GM19372 (cell line): ENCODE data around the gene FLAD1.
A peak's percentile ranks its signal among the peaks of the same experiment; 100 is the strongest.

Experiments used
- ATAC-seq: cut with Tn5 transposase; IDR thresholded peaks from one replicate; pipeline ENCODE4 v1.9.1; 2021; ENCODE audit warnings: mild to moderate bottlenecking, low read depth, moderate library complexity; ENCODE audit not compliant: unreplicated experiment

The FLAD1 gene

GRCh38 chr1:154982897-154983648, at the start of gene FLAD1:
TSS of gene FLAD1 (plus strand) at chr1:154983344. CDS start at chr1:154983695, 351 bp downstream.
- ATAC-seq, result peak; percentile 99

GRCh38 chr1:154934358-154934948, 48.7 kb upstream of the FLAD1 start:
- no peak for ATAC-seq

GRCh38 chr1:154935749-154936554, 47.2 kb upstream of the FLAD1 start:
- ATAC-seq, result no peak

- peak; percentile 60 for ATAC-seq
Measured at GRCh38 chr1:154936555-154937084, 46.5 kb upstream of the FLAD1 start, which contains the start of gene PMVK. TSS of gene PMVK (minus strand) at chr1:154936719. CDS start at chr1:154936685, 34 bp downstream.

- peak; percentile 46 for ATAC-seq
Measured at GRCh38 chr1:154937085-154937987, 45.8 kb upstream of the FLAD1 start.

DNA sequence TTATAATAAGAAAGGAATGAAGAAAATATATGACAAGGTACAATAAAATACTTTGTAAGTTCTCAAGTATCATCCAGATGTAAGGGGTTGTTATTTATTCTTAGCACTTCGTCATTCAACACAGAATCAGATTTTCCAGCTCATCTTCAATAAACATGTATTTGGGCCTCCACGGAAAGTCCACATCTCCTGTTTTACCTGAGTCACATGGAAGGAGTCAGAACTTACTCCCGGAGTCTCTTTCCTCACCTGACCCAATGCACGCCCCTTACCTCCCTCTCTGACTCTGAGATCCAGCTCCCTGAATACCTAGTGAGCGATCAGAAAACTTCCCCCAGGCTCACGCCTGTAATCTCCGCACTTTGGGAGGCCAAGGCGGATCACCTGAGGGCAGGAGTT, 45.2 kb upstream of the FLAD1 start:
- ATAC-seq, result no peak

DNA sequence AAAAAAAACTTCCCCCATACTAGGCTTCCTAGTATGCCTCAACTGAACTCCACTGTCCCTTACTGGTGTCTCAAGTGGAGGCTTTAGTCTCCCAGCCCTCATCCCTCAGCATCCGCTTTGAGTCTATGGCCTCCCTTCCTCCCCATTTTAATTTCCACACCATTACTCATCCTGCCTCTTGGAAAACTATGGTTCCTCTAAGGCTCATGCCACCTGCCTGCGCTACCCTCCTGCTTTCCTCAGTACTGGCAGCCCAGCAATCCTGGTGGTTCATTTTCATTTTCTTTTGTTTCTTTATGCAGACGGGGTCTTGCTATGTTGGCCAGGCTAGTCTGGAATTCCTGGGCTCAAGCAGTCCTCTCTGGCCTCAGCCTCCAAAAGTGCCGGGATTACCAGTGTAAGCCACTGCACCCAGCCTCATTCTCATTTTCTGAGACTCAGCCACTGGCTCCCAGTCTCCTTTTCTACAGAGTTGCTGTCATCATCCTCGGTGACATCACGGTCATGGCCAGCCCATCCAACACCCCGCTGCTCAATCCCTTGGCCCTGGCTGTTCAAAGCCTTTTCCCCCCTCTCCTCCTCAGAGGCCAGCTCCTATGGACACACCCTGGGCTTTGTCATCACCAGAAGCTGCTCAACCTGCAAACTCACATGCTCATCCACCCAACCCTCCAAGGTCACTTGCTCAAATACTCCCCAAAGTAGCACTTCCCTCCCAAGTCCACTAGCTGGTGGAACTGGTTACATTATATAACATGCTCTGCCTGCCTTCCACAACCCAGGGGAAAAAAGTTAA, 44.3 kb upstream of the FLAD1 start:
- no peak for ATAC-seq

DNA sequence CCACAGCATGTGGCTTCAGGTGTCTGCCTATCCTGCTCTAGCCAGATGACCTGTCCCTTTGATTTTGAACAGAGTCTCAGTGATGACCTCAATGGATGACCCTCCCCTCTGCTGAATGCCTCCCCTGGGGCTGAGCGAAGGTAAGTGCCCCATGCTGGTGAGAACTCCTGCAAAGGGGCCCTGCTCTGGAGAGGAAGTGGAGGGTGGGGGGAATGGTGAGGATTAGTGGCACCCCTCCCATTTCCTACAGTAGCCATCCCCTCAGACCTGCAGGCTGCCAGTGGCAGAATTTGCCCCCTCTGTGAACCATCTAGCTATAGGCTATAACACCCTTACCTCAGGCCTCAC, 43.0 kb upstream of the FLAD1 start:
- no peak for ATAC-seq

DNA sequence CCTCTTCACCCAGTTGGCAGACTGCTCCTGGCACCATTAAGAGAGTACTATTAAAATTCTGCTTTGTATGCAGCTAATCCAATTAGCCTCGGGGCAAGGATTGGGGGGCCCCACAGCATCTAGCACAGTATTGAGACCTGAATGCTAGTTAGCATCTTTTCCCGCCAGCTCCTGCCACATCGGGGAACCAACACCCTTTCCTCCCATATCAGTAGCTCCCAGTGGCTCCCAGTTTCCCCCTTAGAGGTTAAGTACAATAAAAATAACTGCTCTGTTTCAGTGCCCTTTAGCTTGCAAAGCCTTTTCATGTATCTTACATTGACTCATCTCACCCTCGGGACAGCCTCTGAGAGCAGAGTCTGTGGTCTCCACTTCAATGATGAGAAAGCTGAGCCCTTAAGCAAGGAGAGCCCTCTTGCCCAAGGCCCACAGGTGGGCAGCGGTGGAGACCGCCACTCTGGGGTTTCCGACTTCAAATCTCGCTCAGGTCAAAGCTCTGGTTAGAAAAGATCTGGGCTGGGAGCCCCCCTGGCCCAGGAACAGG, 42.4 kb upstream of the FLAD1 start:
- ATAC-seq, result no peak

DNA sequence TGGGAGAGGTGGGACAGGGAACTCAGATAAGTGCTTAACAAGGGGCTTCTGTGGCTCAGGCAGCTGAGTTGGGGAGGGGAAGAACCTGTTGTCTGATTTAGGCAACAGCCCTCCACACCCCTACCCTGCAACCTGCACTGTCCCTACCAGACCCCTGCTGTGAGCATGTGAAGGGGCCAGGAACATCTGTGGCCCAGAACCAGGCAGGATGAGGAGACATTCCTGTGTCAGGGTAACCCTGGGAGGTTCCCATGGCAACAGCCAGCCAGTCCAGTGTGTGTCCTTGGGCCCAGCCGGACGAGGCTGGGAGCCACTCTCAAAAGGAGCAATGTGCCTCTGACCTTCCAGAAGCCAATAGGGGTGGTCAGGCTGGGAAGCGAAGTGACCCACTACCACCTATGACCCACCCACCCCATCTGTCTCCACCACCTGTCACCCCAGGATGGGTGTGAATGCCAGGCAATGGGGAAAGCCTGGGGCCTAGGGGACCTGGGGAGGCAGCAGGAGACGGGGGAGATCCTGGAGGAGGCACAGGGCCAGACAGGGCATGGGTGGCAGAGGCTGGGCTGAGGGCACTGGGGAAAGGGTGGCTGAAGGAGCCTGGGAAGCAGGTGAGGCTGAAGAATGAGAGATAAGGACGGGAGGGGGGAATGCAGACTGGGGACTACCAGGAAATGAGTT, 41.7 kb upstream of the FLAD1 start:
- ATAC-seq, result no peak

DNA sequence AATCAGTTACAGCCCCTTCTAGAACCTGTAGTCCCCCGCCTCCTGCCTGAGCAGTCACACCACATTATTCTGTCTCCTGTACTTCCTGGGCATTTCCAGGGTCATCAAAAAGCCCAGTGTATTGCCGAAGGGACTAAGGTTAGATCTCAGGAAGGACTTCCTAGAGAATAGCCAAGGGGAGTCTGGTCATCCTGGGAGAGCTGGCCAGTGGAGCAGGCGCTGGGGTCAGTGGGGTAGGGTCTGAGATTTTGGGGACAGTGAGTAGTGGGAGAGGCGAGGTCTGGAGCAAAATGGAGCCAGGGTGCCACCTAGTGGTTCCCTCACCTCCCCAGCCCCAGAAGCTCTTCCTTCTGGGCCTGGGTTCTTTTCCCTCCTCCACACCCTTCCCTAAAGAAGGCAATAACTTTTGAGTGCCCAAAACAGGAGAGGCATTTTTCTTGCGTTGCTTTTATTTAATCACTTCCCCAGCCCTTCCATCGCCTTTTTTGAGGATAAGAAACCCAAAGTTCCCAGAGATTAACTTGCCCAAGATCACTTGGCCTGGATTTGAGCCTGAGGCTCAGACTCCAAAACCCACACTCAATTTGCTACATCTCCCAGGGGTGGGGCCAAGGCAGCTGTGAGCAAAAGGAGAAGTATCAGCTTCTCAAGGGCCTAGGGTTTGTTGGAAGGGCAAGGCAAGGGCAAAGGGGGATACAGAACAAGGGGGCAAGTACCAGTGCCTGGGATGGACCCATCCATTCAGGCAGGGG, 39.3 kb upstream of the FLAD1 start:
- no peak for ATAC-seq

DNA sequence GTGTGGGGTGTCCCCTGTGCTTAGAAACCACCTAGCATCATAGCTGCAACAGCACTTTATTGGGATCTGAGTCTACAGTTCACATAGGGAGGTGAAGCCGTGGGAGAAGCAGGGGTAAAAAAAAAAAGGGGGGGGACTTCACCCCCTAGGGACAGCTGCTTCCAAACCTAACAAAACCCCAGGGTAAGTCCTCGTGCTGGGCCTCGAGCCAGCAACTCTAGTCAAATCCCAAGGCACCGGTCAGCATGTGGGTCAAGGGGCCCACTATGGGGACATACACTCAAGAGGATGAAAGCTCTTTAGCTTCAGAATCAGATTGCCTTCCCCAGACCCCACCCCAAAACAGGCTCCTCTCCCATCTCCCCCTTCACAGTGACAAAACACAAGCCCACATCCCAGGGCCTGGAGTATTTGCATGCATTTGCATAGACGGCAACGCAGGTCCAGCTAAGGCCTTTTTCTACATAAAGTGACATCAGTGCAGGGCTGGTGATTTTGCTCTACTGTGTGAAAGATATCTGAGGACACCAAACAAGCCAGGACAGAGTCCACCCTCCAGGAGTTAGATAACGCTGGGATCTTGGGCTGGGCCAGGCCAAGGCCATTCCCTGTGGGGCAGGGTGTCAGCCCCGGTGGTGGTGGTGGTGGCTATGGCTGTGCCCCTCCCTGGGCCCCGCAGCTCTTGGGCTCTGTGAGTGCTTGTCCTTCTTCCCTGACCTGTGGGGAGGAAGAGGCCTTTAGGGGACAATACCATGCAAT, 38.6 kb upstream of the FLAD1 start:
- ATAC-seq, result no peak

- no peak for ATAC-seq
Measured at GRCh38 chr1:154945160-154945961, 37.8 kb upstream of the FLAD1 start.

DNA sequence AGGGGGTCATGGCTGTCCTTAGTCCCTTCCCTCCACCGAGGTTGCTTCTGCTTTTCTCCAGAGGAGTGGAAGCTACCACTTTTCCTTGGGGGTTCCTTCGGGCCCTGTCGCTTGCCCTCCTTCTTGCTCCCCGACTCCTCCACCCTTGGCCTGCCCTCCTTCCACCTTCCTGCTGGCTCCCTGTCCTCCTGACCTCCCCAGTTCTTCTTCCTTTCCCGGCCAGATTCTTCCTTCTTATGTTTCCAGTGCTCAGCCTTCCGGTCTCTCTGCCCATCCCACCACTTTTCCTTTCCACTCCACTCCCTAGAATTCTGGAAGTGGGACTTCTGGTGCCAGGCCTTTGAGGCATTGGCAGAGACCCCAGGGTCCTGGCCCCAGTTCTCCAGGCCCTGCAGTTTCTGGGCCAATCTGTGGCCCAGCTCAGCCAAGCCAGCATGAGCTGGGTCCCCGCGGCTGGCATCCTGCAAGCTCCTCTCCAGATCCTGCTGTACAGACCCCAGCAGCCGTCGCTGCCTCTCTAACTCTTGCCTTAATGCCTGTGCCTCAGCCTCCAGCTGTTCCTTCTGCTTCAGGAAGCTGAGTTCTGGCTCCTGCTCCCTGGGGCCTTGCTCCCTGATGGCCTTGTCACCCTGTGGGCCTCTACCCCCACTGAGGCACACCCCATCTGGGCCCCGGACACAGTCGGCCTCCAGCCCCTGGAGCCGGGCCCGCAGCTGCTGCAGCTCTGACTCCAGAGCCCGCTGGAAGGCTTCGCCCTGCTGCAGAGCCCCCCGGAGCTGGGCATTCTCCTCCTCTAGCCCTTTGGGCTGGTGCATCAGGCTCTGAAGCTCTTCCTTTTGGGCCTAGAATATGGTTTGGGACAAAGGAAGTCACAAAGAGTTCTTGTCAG, 36.9 kb upstream of the FLAD1 start:
- ATAC-seq, result no peak

DNA sequence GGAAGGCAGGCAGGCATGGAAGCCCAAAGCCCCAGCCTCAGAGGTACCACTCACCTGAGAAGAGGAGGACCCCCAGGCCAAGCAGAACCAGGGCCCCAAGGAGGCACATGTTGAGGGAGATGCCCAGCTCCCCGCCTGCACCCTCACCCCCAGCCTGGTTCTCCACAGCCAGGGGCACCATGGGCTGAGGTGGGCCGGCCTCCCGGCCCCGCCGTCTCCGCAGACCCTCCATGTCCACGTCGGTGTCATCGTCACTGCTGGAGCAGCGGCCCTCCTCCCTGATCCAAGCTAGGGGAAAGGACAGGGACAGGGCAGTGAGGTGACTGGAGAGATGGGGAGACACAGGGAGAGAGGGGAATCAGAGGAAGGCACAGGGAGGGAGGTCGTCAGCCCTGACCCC, 35.1 kb upstream of the FLAD1 start:
- no peak for ATAC-seq
